ENCODE results near the gene UQCRH. TPM values are rescaled to one million over a fixed set of nuclear protein-coding genes. Genes with fewer than 3 reads are reported as not detected.
"Not testable (repeated sequence)": the region's sequence is repeated elsewhere in the genome, so short reads cannot be mapped to it uniquely, and the experiment has no call there.

UQCRH gene
- total RNA-seq, 3 donors from 2014 or later (not counting 1 experiment from before 2014, with no cell fraction given) = 91.1 to 120 (median 107) TPM

- ATAC-seq; intact Hi-C loops (cut with micrococcal nuclease); H3K4me3 ChIP-seq (ENCODE audit: low read length); H3K27ac ChIP-seq (ENCODE audit: low read length); H3K27me3 ChIP-seq (ENCODE audit: control insufficient read depth, insufficient read depth, low read length); H3K4me1 ChIP-seq (ENCODE audit: control insufficient read depth, insufficient read depth, low read length); DNase-seq; H3K9me3 ChIP-seq (ENCODE audit: control insufficient read depth, insufficient read depth, low read length); H3K36me3 Mint-ChIP-seq; H3K36me3 ChIP-seq (ENCODE audit: control insufficient read depth, insufficient read depth, low read length); H3K27ac Mint-ChIP-seq; H3K4me1 Mint-ChIP-seq; H3K9me3 Mint-ChIP-seq; H3K27me3 Mint-ChIP-seq (ENCODE audit: low read depth in 2 of 2); H3K4me3 Mint-ChIP-seq: not testable (repeated sequence)
- WGBS (ENCODE audit: insufficient coverage) = 90% methylated on average over 4 of the region's 6 CpGs
These were observed 18.7 kb downstream of the UQCRH start for GRCh38 chr1:46322191-46322590.

GRCh38 chr1:46325285-46326076 lies 22.0 kb downstream of the UQCRH start:
- H3K4me1 ChIP-seq (ENCODE audit: control insufficient read depth, insufficient read depth, low read length); intact Hi-C loops (cut with micrococcal nuclease); DNase-seq; H3K9me3 Mint-ChIP-seq; H3K27me3 Mint-ChIP-seq (ENCODE audit: low read depth in 2 of 2); H3K4me1 Mint-ChIP-seq; H3K27ac Mint-ChIP-seq; H3K36me3 Mint-ChIP-seq; H3K9me3 ChIP-seq (ENCODE audit: control insufficient read depth, insufficient read depth, low read length); H3K4me3 Mint-ChIP-seq; H3K4me3 ChIP-seq (ENCODE audit: low read length); ATAC-seq; H3K27me3 ChIP-seq (ENCODE audit: control insufficient read depth, insufficient read depth, low read length); H3K36me3 ChIP-seq (ENCODE audit: control insufficient read depth, insufficient read depth, low read length): not testable (repeated sequence)
- 99% methylated on average over 6 of the region's 11 CpGs for WGBS (ENCODE audit: insufficient coverage)
- H3K27ac ChIP-seq (ENCODE audit: low read length) = peak overlapping the region; percentile 19

- H3K4me1 Mint-ChIP-seq; H3K27me3 Mint-ChIP-seq (ENCODE audit: low read depth in 2 of 2); H3K4me3 Mint-ChIP-seq; H3K4me1 ChIP-seq (ENCODE audit: control insufficient read depth, insufficient read depth, low read length); intact Hi-C loops (cut with micrococcal nuclease); H3K36me3 Mint-ChIP-seq; H3K4me3 ChIP-seq (ENCODE audit: low read length); ATAC-seq; H3K9me3 Mint-ChIP-seq; H3K9me3 ChIP-seq (ENCODE audit: control insufficient read depth, insufficient read depth, low read length); H3K36me3 ChIP-seq (ENCODE audit: control insufficient read depth, insufficient read depth, low read length); H3K27ac Mint-ChIP-seq; DNase-seq; H3K27ac ChIP-seq (ENCODE audit: low read length); H3K27me3 ChIP-seq (ENCODE audit: control insufficient read depth, insufficient read depth, low read length): not testable (repeated sequence)
- WGBS (ENCODE audit: insufficient coverage) = 98% methylated on average over 7 of the region's 7 CpGs
These were observed 24.7 kb downstream of the UQCRH start for GRCh38 chr1:46328182-46328581.

GRCh38 chr1:46329807-46330206 lies 26.3 kb downstream of the UQCRH start:
- not testable (repeated sequence) for H3K36me3 Mint-ChIP-seq, H3K4me3 Mint-ChIP-seq

GRCh38 chr1:46330381-46330780 lies 26.9 kb downstream of the UQCRH start:
- H3K4me3 Mint-ChIP-seq; H3K4me3 ChIP-seq (ENCODE audit: low read length); ATAC-seq; H3K36me3 ChIP-seq (ENCODE audit: control insufficient read depth, insufficient read depth, low read length); H3K36me3 Mint-ChIP-seq; H3K4me1 ChIP-seq (ENCODE audit: control insufficient read depth, insufficient read depth, low read length); H3K4me1 Mint-ChIP-seq; H3K9me3 Mint-ChIP-seq; H3K27me3 ChIP-seq (ENCODE audit: control insufficient read depth, insufficient read depth, low read length); H3K27ac Mint-ChIP-seq; H3K27ac ChIP-seq (ENCODE audit: low read length); H3K27me3 Mint-ChIP-seq (ENCODE audit: low read depth in 2 of 2); H3K9me3 ChIP-seq (ENCODE audit: control insufficient read depth, insufficient read depth, low read length); intact Hi-C loops (cut with micrococcal nuclease); DNase-seq: not testable (repeated sequence)
- 86% methylated on average over 2 of the region's 2 CpGs for WGBS (ENCODE audit: insufficient coverage)

More at GRCh38 chr1:46329807-46330206, 26.3 kb downstream of the UQCRH start:
- H3K9me3 ChIP-seq (ENCODE audit: control insufficient read depth, insufficient read depth, low read length); H3K27ac ChIP-seq (ENCODE audit: low read length); H3K27me3 Mint-ChIP-seq (ENCODE audit: low read depth in 2 of 2); H3K9me3 Mint-ChIP-seq; H3K4me1 ChIP-seq (ENCODE audit: control insufficient read depth, insufficient read depth, low read length); ATAC-seq; H3K36me3 ChIP-seq (ENCODE audit: control insufficient read depth, insufficient read depth, low read length); H3K27me3 ChIP-seq (ENCODE audit: control insufficient read depth, insufficient read depth, low read length); H3K4me3 ChIP-seq (ENCODE audit: low read length); H3K27ac Mint-ChIP-seq; intact Hi-C loops (cut with micrococcal nuclease); H3K4me1 Mint-ChIP-seq; DNase-seq: not testable (repeated sequence)
- 69% methylated on average over 4 of the region's 7 CpGs for WGBS (ENCODE audit: insufficient coverage)

GRCh38 chr1:46331786-46332540 lies 28.5 kb downstream of the UQCRH start:
- ATAC-seq; H3K4me3 Mint-ChIP-seq; H3K4me1 Mint-ChIP-seq; H3K27ac Mint-ChIP-seq; H3K9me3 Mint-ChIP-seq; H3K9me3 ChIP-seq (ENCODE audit: control insufficient read depth, insufficient read depth, low read length); intact Hi-C loops (cut with micrococcal nuclease); H3K36me3 ChIP-seq (ENCODE audit: control insufficient read depth, insufficient read depth, low read length); H3K27me3 Mint-ChIP-seq (ENCODE audit: low read depth in 2 of 2); H3K27me3 ChIP-seq (ENCODE audit: control insufficient read depth, insufficient read depth, low read length); DNase-seq; H3K36me3 Mint-ChIP-seq; H3K4me3 ChIP-seq (ENCODE audit: low read length); H3K4me1 ChIP-seq (ENCODE audit: control insufficient read depth, insufficient read depth, low read length): not testable (repeated sequence)
- H3K27ac ChIP-seq (ENCODE audit: low read length) = peak overlapping the region; percentile 29
- 87% methylated on average over 20 of the region's 24 CpGs for whole genome bisulfite sequencing (ENCODE audit: insufficient coverage)

Measured in natural killer cell (primary cell).